A673 (cell line): ENCODE data around the gene RBBP7. TPM values are rescaled to one million over a fixed set of nuclear protein-coding genes. Genes with fewer than 3 reads are reported as not detected.

Source experiments
- BruUV-seq: library from RNA; stranded (reverse); fragments of 400-500 nt; replicated peaks from 2 replicates; lab custom pipeline; 2021; lab: Mats Ljungman, UMichigan
- CTCF ChIA-PET: fragments of 300-600 bp; sonication (Branson Sonifier 250); formaldehyde crosslinking; loops from one replicate; lab custom pipeline; 2022; ENCODE audit warnings: antibody characterized with exemption; lab: Charles Lee
- POLR2A ChIA-PET: fragments of 300-600 bp; sonication (Branson Sonifier 250); formaldehyde crosslinking; loops from one replicate; lab custom pipeline; 2022; ENCODE audit warnings: antibody characterized with exemption; ENCODE audit not compliant: low non-redundant PET; lab: Charles Lee
- DNase-seq: peaks from one replicate; pipeline ENCODE4 v3.0.0-alpha.2; 2015; ENCODE audit warnings: low spot score
- H3K27ac ChIP-seq: fragments of 200-600 bp; sonication (generic); 2 replicates; pipeline ENCODE4 v1.5.1; 2016; ENCODE audit warnings: mixed run types, low read depth, mild to moderate bottlenecking, mixed read lengths, antibody characterized with exemption, low read length; ENCODE audit not compliant: poor library complexity, severe bottlenecking
- H3K27me3 ChIP-seq: fragments of 200-600 bp; sonication (generic); replicated peaks from 2 replicates; pipeline ENCODE4 v1.6.1; 2017; ENCODE audit warnings: mixed run types, low read depth, mild to moderate bottlenecking, mixed read lengths, antibody characterized with exemption, low read length; ENCODE audit not compliant: insufficient read depth, poor library complexity
- H3K36me3 ChIP-seq: fragments of 200-600 bp; sonication (generic); 2 replicates; pipeline ENCODE4 v1.6.1; 2016; ENCODE audit warnings: mixed run types, mild to moderate bottlenecking, mixed read lengths, antibody characterized with exemption, low read length; ENCODE audit not compliant: insufficient read depth, poor library complexity, severe bottlenecking
- H3K4me1 ChIP-seq: fragments of 200-600 bp; sonication (generic); 2 replicates; pipeline ENCODE4 v1.6.1; 2017; ENCODE audit warnings: mixed run types, mild to moderate bottlenecking, mixed read lengths, antibody characterized with exemption, low read length; ENCODE audit not compliant: insufficient read depth, poor library complexity, severe bottlenecking
- H3K4me3 ChIP-seq: fragments of 200-600 bp; sonication (generic); 2 replicates; pipeline ENCODE4 v1.5.1; 2016; ENCODE audit warnings: low read depth, mixed run types, mild to moderate bottlenecking, mixed read lengths, low read length; ENCODE audit not compliant: poor library complexity, severe bottlenecking
- H3K9me3 ChIP-seq: fragments of 200-600 bp; sonication (generic); 2 replicates; pipeline ENCODE4 v1.6.1; 2016; ENCODE audit warnings: mixed run types, low read depth, mild to moderate bottlenecking, mixed read lengths, antibody characterized with exemption, low read length; ENCODE audit not compliant: poor library complexity, severe bottlenecking
- EZH2 ChIP-seq: fragments of 200-600 bp; sonication (generic); IDR thresholded peaks from 2 replicates; pipeline ENCODE4 v1.6.1; 2017; ENCODE audit warnings: borderline replicate concordance, low read depth, mild to moderate bottlenecking, mixed read lengths, antibody characterized with exemption, low read length; ENCODE audit not compliant: poor library complexity, severe bottlenecking
- intact Hi-C: fragments of 100-400 bp; cut with micrococcal nuclease; formaldehyde crosslinking; loops from one replicate; pipeline ENCODE4 v1.10.0; 2022; ENCODE audit not compliant: unreplicated experiment
- total RNA-seq: library from RNA; stranded (reverse); gene quantifications from 2 replicates; pipeline ENCODE4 v1.2.3, GENCODE V29; 2021
- TF ChIP-seq, protein P1 (sequence below): fragments of 300-800, 200-600 bp; sonication (generic); conservative IDR thresholded peaks from 2 replicates; pipeline ENCODE4 v1.5.1; 2017; ENCODE audit warnings: low read depth, mild to moderate bottlenecking, antibody characterized with exemption, low read length, moderate library complexity, mixed read lengths

The RBBP7 gene
- total RNA-seq, 1 experiment from 2014 or later: 125 TPM

DNA sequence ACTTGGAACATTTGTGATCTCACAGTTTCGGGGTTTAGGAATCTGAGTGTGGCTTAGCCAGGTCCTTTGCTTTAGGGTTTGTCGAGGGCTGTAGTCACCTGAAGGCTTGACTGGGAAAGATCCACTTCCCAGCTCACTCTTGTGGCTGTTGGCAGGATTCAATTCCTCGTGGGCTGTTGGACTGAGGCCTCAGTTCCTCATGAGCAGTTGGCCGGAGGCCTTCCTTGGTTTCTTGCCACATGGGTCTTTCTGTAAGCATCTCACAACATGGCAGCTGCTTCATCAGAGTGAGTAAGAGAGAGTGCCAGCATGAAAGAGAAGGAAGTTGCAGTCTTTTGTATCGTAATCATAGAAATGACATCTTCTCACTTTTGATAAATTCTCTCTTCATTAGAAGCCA lies 72.8 kb downstream of the RBBP7 start:
- CTCF ChIA-PET: no interaction called here
- Histone ChIP-seq H3K27ac (no peak overlapping the region), H3K4me1 (no peaks in the 10 kb centered on the region), H3K36me3 (no peaks in the 10 kb centered on the region), H3K27me3 (no peaks in the 10 kb centered on the region), H3K9me3 (no peaks in the 10 kb centered on the region), H3K4me3 (no peak overlapping the region)
- BruUV-seq: no TSS peak
- DNase-seq: no peak
- TF ChIP-seq, protein P1, sequence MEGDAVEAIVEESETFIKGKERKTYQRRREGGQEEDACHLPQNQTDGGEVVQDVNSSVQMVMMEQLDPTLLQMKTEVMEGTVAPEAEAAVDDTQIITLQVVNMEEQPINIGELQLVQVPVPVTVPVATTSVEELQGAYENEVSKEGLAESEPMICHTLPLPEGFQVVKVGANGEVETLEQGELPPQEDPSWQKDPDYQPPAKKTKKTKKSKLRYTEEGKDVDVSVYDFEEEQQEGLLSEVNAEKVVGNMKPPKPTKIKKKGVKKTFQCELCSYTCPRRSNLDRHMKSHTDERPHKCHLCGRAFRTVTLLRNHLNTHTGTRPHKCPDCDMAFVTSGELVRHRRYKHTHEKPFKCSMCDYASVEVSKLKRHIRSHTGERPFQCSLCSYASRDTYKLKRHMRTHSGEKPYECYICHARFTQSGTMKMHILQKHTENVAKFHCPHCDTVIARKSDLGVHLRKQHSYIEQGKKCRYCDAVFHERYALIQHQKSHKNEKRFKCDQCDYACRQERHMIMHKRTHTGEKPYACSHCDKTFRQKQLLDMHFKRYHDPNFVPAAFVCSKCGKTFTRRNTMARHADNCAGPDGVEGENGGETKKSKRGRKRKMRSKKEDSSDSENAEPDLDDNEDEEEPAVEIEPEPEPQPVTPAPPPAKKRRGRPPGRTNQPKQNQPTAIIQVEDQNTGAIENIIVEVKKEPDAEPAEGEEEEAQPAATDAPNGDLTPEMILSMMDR: no peak
- no peak for TF ChIP-seq EZH2
- intact Hi-C loops: no loop called here
- POLR2A ChIA-PET: no interaction called here

GRCh38 chrX:16796298-16796697 lies 73.9 kb downstream of the RBBP7 start:
- BruUV-seq: no TSS peak
- no peak for DNase-seq
- Histone ChIP-seq H3K36me3 (no peaks in the 10 kb centered on the region), H3K4me3 (no peak overlapping the region), H3K9me3 (no peaks in the 10 kb centered on the region), H3K4me1 (no peaks in the 10 kb centered on the region), H3K27me3 (no peaks in the 10 kb centered on the region), H3K27ac (no peak overlapping the region)
- intact Hi-C loops: no loop called here
- TF ChIP-seq, protein P1: no peak
- TF ChIP-seq EZH2: no peak
- ChIA-PET CTCF (no interaction called here), POLR2A (no interaction called here)

Other genes with a start within 250 kb of the RBBP7 start
- not detected in 2 replicates for gene S100G, start 220.2 kb downstream of the RBBP7 start, total RNA-seq
- gene CTPS2, start 157.7 kb downstream of the RBBP7 start, total RNA-seq: 15.6 and 20.5 TPM in 2 replicates
- gene SYAP1, start 150.8 kb downstream of the RBBP7 start, total RNA-seq: 36.4 and 41.8 TPM in 2 replicates
- gene TXLNG, start 83.9 kb downstream of the RBBP7 start, total RNA-seq: 23.7 and 25.7 TPM in 2 replicates
- gene REPS2, start 76.3 kb upstream of the RBBP7 start, total RNA-seq: 0.04 and 0.31 TPM in 2 replicates